ENCODE data around the gene SLC25A51.

The SLC25A51 gene

DNA sequence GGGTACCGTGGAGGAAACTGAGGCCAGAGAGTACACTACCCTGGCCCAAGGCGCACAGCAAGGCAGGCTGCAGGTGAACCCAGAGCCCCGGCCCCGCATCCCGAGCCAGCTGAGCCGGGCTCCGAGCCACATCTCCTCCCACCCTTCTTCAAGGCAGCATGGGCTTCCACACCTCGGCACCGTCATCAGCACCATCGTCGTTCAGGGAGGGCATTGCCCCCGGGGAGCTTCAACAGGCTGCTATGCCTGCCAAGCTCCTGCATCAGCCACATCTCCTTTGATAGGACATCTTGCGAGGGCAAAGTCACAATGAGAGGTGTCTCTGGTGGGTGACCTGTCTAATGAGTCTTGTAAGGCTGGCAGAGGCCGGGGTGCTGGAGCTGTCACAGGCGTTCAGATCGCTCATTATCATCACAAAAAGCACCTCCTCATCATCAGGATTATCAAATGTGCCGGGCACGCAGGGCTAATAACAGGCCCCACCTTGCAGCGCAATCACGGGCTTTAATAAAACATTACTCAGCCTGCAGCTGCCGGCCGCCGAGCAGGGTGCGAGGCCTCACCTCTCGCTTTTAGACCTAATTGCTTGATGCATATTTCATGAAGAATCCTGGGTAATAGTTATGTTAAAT lies 20.0 kb upstream of the SLC25A51 start:
- Histone ChIP-seq H3K27me3 (ENCODE audit: insufficient read depth, poor library complexity, severe bottlenecking) (no peaks in the 10 kb centered on the region), H3K27ac (ENCODE audit: poor library complexity, severe bottlenecking) (no peak overlapping the region), H3K4me3 (ENCODE audit: severe bottlenecking) (no peak overlapping the region), H3K9me3 (ENCODE audit: severe bottlenecking) (no peaks in the 10 kb centered on the region), H3K36me3 (ENCODE audit: low read depth) (peaks cover 21% of the 10 kb centered on the region), H3K4me1 (ENCODE audit: insufficient read depth, poor library complexity, severe bottlenecking) (peaks cover 37% of the 10 kb centered on the region)
- TF ChIP-seq, protein P1, sequence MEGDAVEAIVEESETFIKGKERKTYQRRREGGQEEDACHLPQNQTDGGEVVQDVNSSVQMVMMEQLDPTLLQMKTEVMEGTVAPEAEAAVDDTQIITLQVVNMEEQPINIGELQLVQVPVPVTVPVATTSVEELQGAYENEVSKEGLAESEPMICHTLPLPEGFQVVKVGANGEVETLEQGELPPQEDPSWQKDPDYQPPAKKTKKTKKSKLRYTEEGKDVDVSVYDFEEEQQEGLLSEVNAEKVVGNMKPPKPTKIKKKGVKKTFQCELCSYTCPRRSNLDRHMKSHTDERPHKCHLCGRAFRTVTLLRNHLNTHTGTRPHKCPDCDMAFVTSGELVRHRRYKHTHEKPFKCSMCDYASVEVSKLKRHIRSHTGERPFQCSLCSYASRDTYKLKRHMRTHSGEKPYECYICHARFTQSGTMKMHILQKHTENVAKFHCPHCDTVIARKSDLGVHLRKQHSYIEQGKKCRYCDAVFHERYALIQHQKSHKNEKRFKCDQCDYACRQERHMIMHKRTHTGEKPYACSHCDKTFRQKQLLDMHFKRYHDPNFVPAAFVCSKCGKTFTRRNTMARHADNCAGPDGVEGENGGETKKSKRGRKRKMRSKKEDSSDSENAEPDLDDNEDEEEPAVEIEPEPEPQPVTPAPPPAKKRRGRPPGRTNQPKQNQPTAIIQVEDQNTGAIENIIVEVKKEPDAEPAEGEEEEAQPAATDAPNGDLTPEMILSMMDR (IDR thresholded peaks at IDR 0.05; ENCODE audit: poor library complexity, severe bottlenecking), result no peak
- ATAC-seq (ENCODE audit: low read depth) (no peak), DNase-seq (ENCODE audit: low spot score) (no peak)

DNA sequence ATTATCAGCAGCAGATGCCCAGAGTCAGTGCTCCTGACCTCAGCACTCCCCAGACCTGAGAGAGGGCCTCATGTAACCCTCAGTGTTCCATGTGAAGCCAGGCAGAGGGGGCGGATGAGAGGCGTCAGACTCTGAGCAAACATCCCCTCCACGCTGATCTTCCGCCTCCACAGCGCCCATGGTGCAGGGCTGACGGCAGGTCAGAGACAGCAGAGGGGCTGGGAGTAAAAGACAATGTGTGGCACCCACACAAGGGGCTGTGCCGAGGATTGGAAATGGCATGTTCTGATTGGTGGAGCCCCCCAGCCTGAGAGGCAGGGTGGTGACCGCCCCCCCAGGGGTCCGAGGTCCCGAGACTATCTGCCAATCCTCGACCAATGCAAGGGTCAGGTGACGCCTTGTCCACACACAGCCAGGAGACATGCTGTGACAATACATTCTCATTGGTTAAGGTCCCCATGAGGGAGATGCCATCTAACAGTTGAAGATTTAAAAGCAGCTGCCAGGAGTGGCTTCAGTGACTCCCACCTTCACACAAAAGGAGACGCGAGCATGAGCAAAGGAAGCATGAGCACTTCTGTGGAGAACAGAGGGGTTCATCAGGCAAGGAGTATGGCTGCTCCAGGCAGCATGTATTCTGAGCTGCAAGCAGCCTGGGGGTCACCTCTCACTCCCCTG lies 19.3 kb upstream of the SLC25A51 start:
- peaks cover 37% of the 10 kb centered on the region for H3K4me1 ChIP-seq (ENCODE audit: insufficient read depth, poor library complexity, severe bottlenecking)
- no peak for DNase-seq (ENCODE audit: low spot score)
- no peaks in the 10 kb centered on the region for H3K9me3 ChIP-seq (ENCODE audit: severe bottlenecking)
- no peaks in the 10 kb centered on the region for H3K27me3 ChIP-seq (ENCODE audit: insufficient read depth, poor library complexity, severe bottlenecking)
- H3K27ac ChIP-seq (ENCODE audit: poor library complexity, severe bottlenecking), result peak overlapping the region; percentile 70
- TF ChIP-seq, protein P1 (IDR thresholded peaks at IDR 0.05; ENCODE audit: poor library complexity, severe bottlenecking), result no peak
- H3K36me3 ChIP-seq (ENCODE audit: low read depth), result peaks cover 19% of the 10 kb centered on the region
- no peak overlapping the region for H3K4me3 ChIP-seq (ENCODE audit: severe bottlenecking)
- ATAC-seq (ENCODE audit: low read depth), result no peak

DNA sequence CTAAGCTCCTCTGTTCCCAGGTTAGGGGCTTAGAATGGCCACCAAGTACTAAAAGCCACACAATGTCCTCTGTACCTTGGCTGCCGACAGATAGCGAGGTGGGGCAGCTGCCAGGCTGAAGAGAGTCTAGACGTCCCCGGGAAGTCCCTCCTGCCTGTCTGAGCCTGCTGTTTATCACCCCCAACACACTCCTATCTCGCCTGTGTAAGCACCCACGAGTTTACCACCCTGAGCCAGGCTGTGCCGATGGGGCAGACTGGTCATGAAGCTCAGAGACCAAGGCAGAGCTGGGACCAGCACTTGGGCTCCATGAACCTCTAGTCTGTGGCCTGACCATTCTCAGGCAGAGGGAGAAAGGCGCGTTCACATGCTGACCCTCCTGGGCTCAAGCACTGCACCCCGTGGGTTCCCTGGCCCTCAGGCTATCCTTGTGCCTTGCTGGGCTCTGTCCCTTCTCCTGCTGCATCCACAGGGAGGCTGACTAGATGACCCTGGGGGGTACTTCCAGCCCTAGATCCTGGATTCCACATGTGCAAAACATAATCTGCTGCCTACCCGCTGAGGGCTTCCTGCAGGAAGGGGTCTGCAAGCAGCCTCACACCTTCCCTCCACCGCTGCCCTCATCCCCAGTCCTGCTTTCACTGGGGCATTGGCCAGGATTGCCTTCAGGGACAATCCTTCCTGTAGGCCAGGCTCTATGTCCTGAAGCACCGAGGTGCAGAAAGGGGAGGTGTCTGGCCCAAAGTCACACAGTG lies 18.6 kb upstream of the SLC25A51 start:
- peaks cover 25% of the 10 kb centered on the region for H3K36me3 ChIP-seq (ENCODE audit: low read depth)

GRCh38 chr9:37921546-37922300 lies 17.8 kb upstream of the SLC25A51 start:
- peak overlapping the region; percentile 70 for H3K27ac ChIP-seq (ENCODE audit: poor library complexity, severe bottlenecking)
- no peaks in the 10 kb centered on the region for H3K9me3 ChIP-seq (ENCODE audit: severe bottlenecking)
- no peak overlapping the region for H3K4me3 ChIP-seq (ENCODE audit: severe bottlenecking)
- TF ChIP-seq, protein P1 (IDR thresholded peaks at IDR 0.05; ENCODE audit: poor library complexity, severe bottlenecking), result peak; percentile 72
- ATAC-seq (ENCODE audit: low read depth) (peak; percentile 73), DNase-seq (ENCODE audit: low spot score) (no peak)
- no peaks in the 10 kb centered on the region for H3K27me3 ChIP-seq (ENCODE audit: insufficient read depth, poor library complexity, severe bottlenecking)
- peaks cover 29% of the 10 kb centered on the region for H3K4me1 ChIP-seq (ENCODE audit: insufficient read depth, poor library complexity, severe bottlenecking)
- peaks cover 26% of the 10 kb centered on the region for H3K36me3 ChIP-seq (ENCODE audit: low read depth)

More for the DNA sequence above, 18.6 kb upstream of the SLC25A51 start:
- DNase-seq (ENCODE audit: low spot score), result no peak
- H3K27me3 ChIP-seq (ENCODE audit: insufficient read depth, poor library complexity, severe bottlenecking), result no peaks in the 10 kb centered on the region
- peak; percentile 32 for ATAC-seq (ENCODE audit: low read depth)
- H3K4me1 ChIP-seq (ENCODE audit: insufficient read depth, poor library complexity, severe bottlenecking), result peaks cover 37% of the 10 kb centered on the region
- no peak overlapping the region for H3K4me3 ChIP-seq (ENCODE audit: severe bottlenecking)
- peak overlapping the region; percentile 70 for H3K27ac ChIP-seq (ENCODE audit: poor library complexity, severe bottlenecking)
- TF ChIP-seq, protein P1 (IDR thresholded peaks at IDR 0.05; ENCODE audit: poor library complexity, severe bottlenecking), result no peak
- H3K9me3 ChIP-seq (ENCODE audit: severe bottlenecking), result no peaks in the 10 kb centered on the region
